ENCODE data around the gene HERC6.

GRCh38 chr4:88356771-88357170 is 21.9 kb upstream of the HERC6 start:
- TF ChIP-seq EZH2 (IDR thresholded peaks at IDR 0.05; ENCODE audit: borderline replicate concordance, low read depth, low read length, poor library complexity, severe bottlenecking) (no peak), CTCF (conservative IDR thresholded peaks at IDR 0.05; ENCODE audit: low read depth, low read length) (no peak)
